GM12878 (cell line): ENCODE results near the gene TNF. TPM values are rescaled to one million over a fixed set of nuclear protein-coding genes. Genes with fewer than 3 reads are reported as not detected.
A peak's percentile ranks its signal among the peaks of the same experiment; 100 is the strongest.

Experiments
- ATAC-seq: fragments of 200-7000 bp; cut with Tn5 transposase; 3 replicates; pipeline ENCODE4 v1.9.1; 2020; ENCODE audit warnings: mild to moderate bottlenecking, moderate library complexity
- BruUV-seq: library from RNA; stranded (reverse); fragments of 400-500 nt; replicated peaks from 2 replicates; lab custom pipeline; 2021; lab: Mats Ljungman, UMichigan
- CTCF ChIA-PET: fragments of 300-600 bp; sonication (Branson Sonifier 250); formaldehyde crosslinking; extraction: SDS; loops from one replicate; lab custom pipeline; 2021; ENCODE audit warnings: inconsistent platforms; lab: Yijun Ruan, JAX
- POLR2A ChIA-PET: fragments of 350-600 bp; formaldehyde crosslinking; extraction: SDS; loops from one replicate; lab custom pipeline; 2021; ENCODE audit warnings: inconsistent platforms; lab: Charles Lee
- RAD21 ChIA-PET: fragments of 300-600 bp; sonication (Branson Sonifier 250); formaldehyde crosslinking; loops from one replicate; lab custom pipeline; 2023; ENCODE audit warnings: antibody characterized with exemption; ENCODE audit not compliant: unreplicated experiment; lab: Charles Lee
- SMC1A ChIA-PET: fragments of 300-600 bp; sonication (Branson Sonifier 250); formaldehyde crosslinking; loops from one replicate; lab custom pipeline; 2023; ENCODE audit not compliant: unreplicated experiment, uncharacterized antibody; lab: Charles Lee
- DNase-seq: peaks from one replicate; pipeline ENCODE4 v3.0.0-alpha.2; 2011; ENCODE audit warnings: low read depth, low spot score
- FAIRE-seq: peaks from 3 replicates; lab custom pipeline; 2011; peaks lifted over from hg19 to GRCh38; lab: Jason Lieb, UNC
- H2AFZ ChIP-seq: 2 replicates; pipeline ENCODE4 v1.6.0; 2011; ENCODE audit warnings: low read depth, low read length, control low read depth; ENCODE audit not compliant: control insufficient read depth
- H3K27ac ChIP-seq: 2 replicates; pipeline ENCODE4 v1.5.1; 2011; ENCODE audit warnings: control low read depth; ENCODE audit not compliant: control insufficient read depth, insufficient read depth
- H3K27me3 ChIP-seq, 2 experiments: replicated peaks in 1 of 2; 2 replicates each; pipeline versions ENCODE4 v1.6.0 to v1.6.1; 2011; ENCODE audit warnings: low read length in 1 of 2; ENCODE audit not compliant: control insufficient read depth in 2 of 2, insufficient read depth in 2 of 2
- H3K36me3 ChIP-seq, 2 experiments: 2 replicates each; pipeline ENCODE4 v1.5.1; 2011; ENCODE audit warnings: low read length in 1 of 2; ENCODE audit not compliant: control insufficient read depth in 2 of 2, insufficient read depth in 2 of 2
- H3K4me1 ChIP-seq: 2 replicates; pipeline ENCODE4 v1.6.1; 2011; ENCODE audit warnings: mild to moderate bottlenecking, low read length, moderate library complexity, mixed read lengths; ENCODE audit not compliant: control insufficient read depth, insufficient read depth
- H3K4me2 ChIP-seq: 2 replicates; pipeline ENCODE4 v1.6.0; 2011; ENCODE audit warnings: control low read depth; ENCODE audit not compliant: control insufficient read depth, insufficient read depth
- H3K4me3 ChIP-seq: fragments of 200-600 bp; sonication (generic); 2 replicates; pipeline ENCODE4 v1.5.1; 2016
- H3K79me2 ChIP-seq: 2 replicates; pipeline ENCODE4 v1.6.0; 2011; ENCODE audit warnings: low read length; ENCODE audit not compliant: control insufficient read depth, insufficient read depth
- H3K9ac ChIP-seq: 2 replicates; pipeline ENCODE4 v1.8.0; 2011; ENCODE audit warnings: low read length, control low read depth, mixed read lengths; ENCODE audit not compliant: control insufficient read depth, insufficient read depth
- H3K9me3 ChIP-seq: replicated peaks from 3 replicates; pipeline ENCODE4 v1.5.1; 2011; ENCODE audit warnings: mild to moderate bottlenecking, low read length; ENCODE audit not compliant: control insufficient read depth, insufficient read depth
- H4K20me1 ChIP-seq: 2 replicates; pipeline ENCODE4 v1.6.0; 2011; ENCODE audit not compliant: control insufficient read depth, insufficient read depth
- CHD4 ChIP-seq: fragments of 200-600 bp; sonication (generic); IDR thresholded peaks from 2 replicates; pipeline ENCODE4 v1.6.1; 2016; ENCODE audit warnings: mild to moderate bottlenecking
- PML ChIP-seq: IDR thresholded peaks from 2 replicates; pipeline ENCODE4 v1.6.1; 2012; ENCODE audit warnings: low read length, inconsistent platforms
- SPI1 ChIP-seq: IDR thresholded peaks from 2 replicates; pipeline ENCODE4 v1.6.1; 2011; ENCODE audit warnings: low read depth, mild to moderate bottlenecking, low read length, moderate library complexity, borderline replicate concordance; ENCODE audit not compliant: insufficient read depth
- SREBF1 ChIP-seq: IDR thresholded peaks from 2 replicates; pipeline ENCODE4 v1.6.1; 2012; ENCODE audit warnings: mild to moderate bottlenecking, low read length
- SREBF2 ChIP-seq: IDR thresholded peaks from 2 replicates; pipeline ENCODE4 v1.6.1; 2012; ENCODE audit warnings: mild to moderate bottlenecking, low read length
- ZNF622 ChIP-seq: fragments of 450-650 bp; IDR thresholded peaks from 2 replicates; pipeline ENCODE4 v1.6.1; 2017; ENCODE audit warnings: mild to moderate bottlenecking, inconsistent platforms
- WGBS: methylation state at CpG from one replicate; pipeline ENCODE4 v1.1.6; 2016; ENCODE audit warnings: low lambda C conversion rate; ENCODE audit not compliant: insufficient replicate concordance, insufficient coverage; ENCODE audit errors: missing lambda C conversion rate; 5-methylcytosine and 5-hydroxymethylcytosine counted together
- in situ Hi-C: fragments of 300-500 bp; cut with MboI; formaldehyde crosslinking; loops from 9 replicates; pipeline ENCODE4 v1.14.3; 2018; ENCODE audit warnings: mixed read lengths
- intact Hi-C: fragments of 100-400 bp; cut with micrococcal nuclease; formaldehyde crosslinking; loops from one replicate; pipeline ENCODE4 v1.14.2; 2022; ENCODE audit not compliant: unreplicated experiment
- polyA plus RNA-seq, 11 experiments: library from polyadenylated mRNA; depleted of rRNA in 4 of 11; unstranded in 6 of 11; stranded (reverse) in 5 of 11; fragments of >200 nt; fragmentation: Nextera tagmentation in 4 of 11; fragmentation: Illumina TruSeq in 1 of 11; extraction: Ambion mirVana in 4 of 11; extraction: Trizol in 1 of 11; gene quantifications; 1 replicate in 1 of 11; 2 replicates in 10 of 11; pipeline versions ENCODE4 v1.2.1 to v1.2.3, GENCODE V29; 2011 to 2016; ENCODE audit warnings: inconsistent platforms in 2 of 11, missing spikeins in 2 of 11, low read depth in 1 of 11
- total RNA-seq, 4 experiments: library from RNA; depleted of rRNA in 3 of 4; stranded (reverse); fragments of >200 nt in 3 of 4; fragmentation: Illumina TruSeq in 1 of 4; extraction: Trizol in 1 of 4; gene quantifications; 2 replicates each; pipeline versions ENCODE4 v1.2.1 to v1.2.3, GENCODE V29; 2013 to 2021
- TF ChIP-seq, protein P1 (sequence below): fragments of 450-650 bp; formaldehyde crosslinking; IDR thresholded peaks from 2 replicates; pipeline ENCODE4 v1.5.0; 2022; ENCODE audit warnings: mild to moderate bottlenecking, missing genetic modification characterization
- TF ChIP-seq, protein P2 (sequence below): IDR thresholded peaks from 2 replicates; pipeline ENCODE4 v1.6.1; 2012; ENCODE audit warnings: low read depth, low read length, improper control_type of control experiment

TNF gene
- total and polyA plus RNA-seq, 10 of the 15 experiments (the other 5 are each of a cell fraction or from before 2014, with no cell fraction given): 18.0 to 94.8 (median 61.9) TPM

DNA sequence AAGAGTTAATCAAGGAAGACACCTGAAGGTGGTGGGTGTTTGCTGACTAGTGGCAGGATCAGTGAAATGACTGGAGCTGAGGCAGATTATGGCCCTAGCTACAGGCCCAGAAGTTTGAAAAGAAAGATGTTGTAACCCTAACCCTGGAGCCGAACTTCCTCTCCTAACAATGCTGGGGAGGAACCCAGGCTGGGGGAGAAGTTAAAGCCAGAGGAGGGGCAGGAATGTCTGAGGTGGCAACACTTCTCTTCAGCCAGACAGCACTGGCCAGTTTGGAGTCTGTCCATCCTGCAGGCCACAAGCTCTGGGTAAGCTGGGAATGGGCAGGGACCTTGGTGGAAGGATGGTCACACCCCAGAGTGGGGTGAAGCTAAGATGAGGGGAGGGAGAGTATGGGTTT lies 10.6 kb downstream of the TNF start, which contains the start of gene LST1:
Gene LST1, plus strand, starts transcription at position 270 of the 400 bp plus-strand sequence. CDS start 1,023 bp downstream, outside the sequence.
- peak within 1 kb of the TSS; percentile 54 for H2AFZ ChIP-seq
- DNase-seq (no peak), FAIRE-seq (no peak), ATAC-seq (no peak)
- no TSS peak for BruUV-seq
- in situ Hi-C loops: no loop called here
- CTCF ChIA-PET: interaction anchor here (1.3 to 31.0 kb wide), 5 partner anchors 6 to 92 kb away, joined by 3 to 2098 read pairs (median 789); partner anchors contain the start of genes ATP6V1G2, DDX39B, LST1 and LTA
- POLR2A ChIA-PET: interaction anchor here (0.6 to 17.1 kb wide), 8 partner anchors 10 to 221 kb away, joined by 3 to 282 read pairs (median 10); partner anchors contain the start of genes ATP6V1G2, LSM2, LTA and NCR3
- H4K20me1 ChIP-seq: no peaks in the 10 kb centered on the region
- H3K27ac ChIP-seq: peak within 1 kb of the TSS; percentile 75
- H3K9me3 ChIP-seq: no peaks in the 10 kb centered on the region
- H3K79me2 ChIP-seq: peaks cover 20% of the 10 kb centered on the region
- SMC1A ChIA-PET: interaction anchor here (1.4 to 45.5 kb wide), 4 partner anchors 9 to 94 kb away, joined by 3 to 1989 read pairs (median 290); partner anchors contain the start of genes ATP6V1G2, DDX39B, LTA and NCR3
- peaks cover 46% of the 10 kb centered on the region for H3K4me1 ChIP-seq
- H3K4me2 ChIP-seq: peak within 1 kb of the TSS; percentile 60
- peak within 1 kb of the TSS; percentile 51 for H3K9ac ChIP-seq
- H3K27me3 ChIP-seq: no peaks in the 10 kb centered on the region
- TF ChIP-seq SREBF1: no peak
- no peak for TF ChIP-seq PML
- TF ChIP-seq SREBF2: no peak
- TF ChIP-seq, protein P1, sequence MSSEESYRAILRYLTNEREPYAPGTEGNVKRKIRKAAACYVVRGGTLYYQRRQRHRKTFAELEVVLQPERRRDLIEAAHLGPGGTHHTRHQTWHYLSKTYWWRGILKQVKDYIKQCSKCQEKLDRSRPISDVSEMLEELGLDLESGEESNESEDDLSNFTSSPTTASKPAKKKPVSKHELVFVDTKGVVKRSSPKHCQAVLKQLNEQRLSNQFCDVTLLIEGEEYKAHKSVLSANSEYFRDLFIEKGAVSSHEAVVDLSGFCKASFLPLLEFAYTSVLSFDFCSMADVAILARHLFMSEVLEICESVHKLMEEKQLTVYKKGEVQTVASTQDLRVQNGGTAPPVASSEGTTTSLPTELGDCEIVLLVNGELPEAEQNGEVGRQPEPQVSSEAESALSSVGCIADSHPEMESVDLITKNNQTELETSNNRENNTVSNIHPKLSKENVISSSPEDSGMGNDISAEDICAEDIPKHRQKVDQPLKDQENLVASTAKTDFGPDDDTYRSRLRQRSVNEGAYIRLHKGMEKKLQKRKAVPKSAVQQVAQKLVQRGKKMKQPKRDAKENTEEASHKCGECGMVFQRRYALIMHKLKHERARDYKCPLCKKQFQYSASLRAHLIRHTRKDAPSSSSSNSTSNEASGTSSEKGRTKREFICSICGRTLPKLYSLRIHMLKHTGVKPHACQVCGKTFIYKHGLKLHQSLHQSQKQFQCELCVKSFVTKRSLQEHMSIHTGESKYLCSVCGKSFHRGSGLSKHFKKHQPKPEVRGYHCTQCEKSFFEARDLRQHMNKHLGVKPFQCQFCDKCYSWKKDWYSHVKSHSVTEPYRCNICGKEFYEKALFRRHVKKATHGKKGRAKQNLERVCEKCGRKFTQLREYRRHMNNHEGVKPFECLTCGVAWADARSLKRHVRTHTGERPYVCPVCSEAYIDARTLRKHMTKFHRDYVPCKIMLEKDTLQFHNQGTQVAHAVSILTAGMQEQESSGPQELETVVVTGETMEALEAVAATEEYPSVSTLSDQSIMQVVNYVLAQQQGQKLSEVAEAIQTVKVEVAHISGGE (CRISPR knock-in tag): no peak
- TF ChIP-seq SPI1: no peak
- TF ChIP-seq, protein P2, sequence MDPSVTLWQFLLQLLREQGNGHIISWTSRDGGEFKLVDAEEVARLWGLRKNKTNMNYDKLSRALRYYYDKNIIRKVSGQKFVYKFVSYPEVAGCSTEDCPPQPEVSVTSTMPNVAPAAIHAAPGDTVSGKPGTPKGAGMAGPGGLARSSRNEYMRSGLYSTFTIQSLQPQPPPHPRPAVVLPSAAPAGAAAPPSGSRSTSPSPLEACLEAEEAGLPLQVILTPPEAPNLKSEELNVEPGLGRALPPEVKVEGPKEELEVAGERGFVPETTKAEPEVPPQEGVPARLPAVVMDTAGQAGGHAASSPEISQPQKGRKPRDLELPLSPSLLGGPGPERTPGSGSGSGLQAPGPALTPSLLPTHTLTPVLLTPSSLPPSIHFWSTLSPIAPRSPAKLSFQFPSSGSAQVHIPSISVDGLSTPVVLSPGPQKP: no peak
- no peak for TF ChIP-seq CHD4
- TF ChIP-seq ZNF622: no peak
- RAD21 ChIA-PET: interaction anchor here (1.2 to 17.5 kb wide), 5 partner anchors 10 to 93 kb away, joined by 4 to 620 read pairs (median 53); partner anchors contain the start of genes ATP6V1G2, LTA, NCR3 and NFKBIL1
- intact Hi-C loops: no loop called here
- H3K36me3 ChIP-seq: no peaks in the 10 kb centered on the region; a peak in 1 of 4 replicates
- H3K4me3 ChIP-seq: peak within 1 kb of the TSS; percentile 68; the same call in 1 of the 2 replicates
- WGBS: 50% methylated on average over 1 of the region's 1 CpG
